SK-N-SH (cell line): Measurements from ENCODE around the gene LURAP1L. TPM values are rescaled to one million over a fixed set of nuclear protein-coding genes. Genes with fewer than 3 reads are reported as not detected.

ENCODE experiments used
- CTCF ChIA-PET: fragments of 300-600, 350-600 bp; formaldehyde crosslinking; extraction: SDS; loops from one replicate; lab custom pipeline; 2021; lab: Yijun Ruan, JAX
- POLR2A ChIA-PET: fragments of 350-600 bp; sonication (Branson Sonifier 250); formaldehyde crosslinking; extraction: SDS; loops from one replicate; lab custom pipeline; 2020; ENCODE audit warnings: antibody characterized with exemption, inconsistent platforms; lab: Yijun Ruan, JAX
- DNase-seq: peaks from one replicate; pipeline ENCODE4 v3.0.0; 2012
- H2AFZ ChIP-seq: fragments of 200-600 bp; sonication (generic); 2 replicates; pipeline ENCODE4 v1.8.1; 2016; ENCODE audit warnings: antibody characterized with exemption, mild to moderate bottlenecking, low read depth
- H3F3A ChIP-seq: fragments of 200-600 bp; sonication (generic); replicated peaks from 2 replicates; pipeline ENCODE3; 2016; ENCODE audit warnings: antibody characterized with exemption, mild to moderate bottlenecking; ENCODE audit not compliant: insufficient read depth
- H3K27ac ChIP-seq, 2 experiments: fragments of 200-500 bp in 1 of 2; fragments of 200-600 bp in 1 of 2; sonication (Bioruptor generic) in 1 of 2; sonication (generic), shearing (Covaris generic) in 1 of 2; 2 replicates each; pipeline versions ENCODE4 v1.5.1 to v1.6.1; 2014 to 2016; ENCODE audit warnings: low read depth in 2 of 2, inconsistent platforms in 1 of 2, low read length in 1 of 2, mild to moderate bottlenecking in 1 of 2, mixed read lengths in 1 of 2
- H3K27me3 ChIP-seq: fragments of 200-600 bp; sonication (generic), shearing (Covaris generic); 2 replicates; pipeline ENCODE4 v1.6.1; 2016; ENCODE audit warnings: mixed run types; ENCODE audit not compliant: insufficient read depth
- H3K36me3 ChIP-seq, 2 experiments: fragments of 200-500 bp in 1 of 2; fragments of 200-600 bp in 1 of 2; sonication (Bioruptor generic) in 1 of 2; sonication (generic) in 1 of 2; replicated peaks in 1 of 2; 2 replicates each; pipeline versions ENCODE3 to v1.5.1; 2014 to 2016; ENCODE audit warnings: low read length in 1 of 2, mild to moderate bottlenecking in 1 of 2; ENCODE audit not compliant: insufficient read depth in 2 of 2, control insufficient read depth in 1 of 2
- H3K4me1 ChIP-seq, 2 experiments: fragments of 200-500 bp in 1 of 2; fragments of 200-600 bp in 1 of 2; sonication (Bioruptor generic) in 1 of 2; sonication (generic), shearing (Covaris generic) in 1 of 2; 2 replicates each; pipeline versions ENCODE4 v1.5.1 to v1.6.1; 2014 to 2016; ENCODE audit warnings: low read depth in 1 of 2, low read length in 1 of 2, mixed run types in 1 of 2; ENCODE audit not compliant: insufficient read depth in 2 of 2, control insufficient read depth in 1 of 2
- H3K4me2 ChIP-seq: fragments of 200-600 bp; sonication (generic), shearing (Covaris generic); 2 replicates; pipeline ENCODE4 v1.6.1; 2017; ENCODE audit warnings: mixed run types
- H3K4me3 ChIP-seq, 2 experiments: fragments of 200-500 bp in 1 of 2; fragments of 200-600 bp in 1 of 2; sonication (Bioruptor generic) in 1 of 2; sonication (generic), shearing (Covaris generic) in 1 of 2; 2 replicates each; pipeline versions ENCODE4 v1.5.1 to v1.8.1; 2014 to 2016; ENCODE audit warnings: low read depth in 2 of 2, inconsistent platforms in 1 of 2, low read length in 1 of 2, mild to moderate bottlenecking in 1 of 2, mixed read lengths in 1 of 2, moderate library complexity in 1 of 2
- H3K79me2 ChIP-seq: fragments of 200-600 bp; sonication (generic); 2 replicates; pipeline ENCODE4 v1.8.1; 2017; ENCODE audit warnings: mild to moderate bottlenecking; ENCODE audit not compliant: insufficient read depth
- H3K9ac ChIP-seq: fragments of 200-600 bp; sonication (generic); 2 replicates; pipeline ENCODE4 v1.6.1; 2017; ENCODE audit warnings: mixed run types
- H3K9me2 ChIP-seq: fragments of 200-600 bp; sonication (generic); 2 replicates; pipeline ENCODE4 v1.6.1; 2017; ENCODE audit warnings: mixed run types
- H3K9me3 ChIP-seq: fragments of 200-600 bp; sonication (generic); 2 replicates; pipeline ENCODE4 v1.6.1; 2017; ENCODE audit warnings: mixed run types, mild to moderate bottlenecking, moderate library complexity
- H4K20me1 ChIP-seq: fragments of 200-600 bp; sonication (generic); 2 replicates; pipeline ENCODE4 v1.6.1; 2017; ENCODE audit warnings: mild to moderate bottlenecking, mixed run types; ENCODE audit not compliant: insufficient read depth
- CHD2 ChIP-seq: fragments of 150-350 bp; IDR thresholded peaks from 2 replicates; pipeline ENCODE4 v1.6.1; 2018; ENCODE audit warnings: low read length; ENCODE audit not compliant: partially characterized antibody
- FOXJ3 ChIP-seq: sonication (generic); formaldehyde crosslinking; IDR thresholded peaks from 2 replicates; pipeline ENCODE4 v1.5.1; 2020; ENCODE audit warnings: mild to moderate bottlenecking, missing genetic modification reagents
- FOXM1 ChIP-seq: IDR thresholded peaks from 2 replicates; pipeline ENCODE4 v1.4.0; 2012; ENCODE audit warnings: low read depth, mild to moderate bottlenecking
- GATA2 ChIP-seq: sonication (generic); formaldehyde crosslinking; IDR thresholded peaks from 2 replicates; pipeline ENCODE4 v1.5.0; 2020; ENCODE audit warnings: mild to moderate bottlenecking, missing genetic modification reagents
- IRF3 ChIP-seq: fragments of 150-350 bp; IDR thresholded peaks from 2 replicates; pipeline ENCODE4 v1.6.1; 2016; ENCODE audit warnings: mild to moderate bottlenecking, low read depth, low read length
- MEF2A ChIP-seq: IDR thresholded peaks from 2 replicates; pipeline ENCODE4 v1.4.0; 2012; ENCODE audit warnings: low read depth, borderline replicate concordance
- MXI1 ChIP-seq: IDR thresholded peaks from 2 replicates; pipeline ENCODE4 v1.6.1; 2012; ENCODE audit warnings: mild to moderate bottlenecking, low read depth, low read length, improper control_type of control experiment
- NFIC ChIP-seq: IDR thresholded peaks from 2 replicates; pipeline ENCODE4 v1.4.0; 2012; ENCODE audit warnings: borderline replicate concordance
- NRF1 ChIP-seq: IDR thresholded peaks from 2 replicates; pipeline ENCODE4 v1.6.1; 2012; ENCODE audit warnings: low read depth, mild to moderate bottlenecking, low read length
- POLR2AphosphoS5 ChIP-seq: IDR thresholded peaks from 2 replicates; pipeline ENCODE4 v1.6.1; 2012; ENCODE audit warnings: low read depth, low read length
- RCOR1 ChIP-seq: fragments of 150-350 bp; IDR thresholded peaks from 2 replicates; pipeline ENCODE4 v1.6.1; 2017; ENCODE audit warnings: antibody characterized with exemption, low read length
- REST ChIP-seq: IDR thresholded peaks from 2 replicates; pipeline ENCODE4 v1.6.1; 2012; ENCODE audit warnings: mild to moderate bottlenecking, low read depth, low read length, moderate library complexity
- RXRA ChIP-seq: IDR thresholded peaks from 2 replicates; pipeline ENCODE4 v1.4.0; 2012; ENCODE audit warnings: low read depth, mild to moderate bottlenecking, borderline replicate concordance
- SMC3 ChIP-seq: IDR thresholded peaks from 2 replicates; pipeline ENCODE4 v1.6.1; 2012; ENCODE audit warnings: low read depth, low read length, improper control_type of control experiment
- TCF12 ChIP-seq: IDR thresholded peaks from 2 replicates; pipeline ENCODE4 v1.4.0; 2012
- USF1 ChIP-seq: IDR thresholded peaks from 2 replicates; pipeline ENCODE4 v1.4.0; 2012; ENCODE audit warnings: low read depth, borderline replicate concordance
- YY1 ChIP-seq: IDR thresholded peaks from 2 replicates; pipeline ENCODE4 v1.4.0; 2012; ENCODE audit warnings: low read depth, mild to moderate bottlenecking
- WGBS: methylation state at CpG from one replicate; pipeline ENCODE4 v1.1.6; 2017; ENCODE audit warnings: low lambda C conversion rate; 5-methylcytosine and 5-hydroxymethylcytosine counted together
- polyA plus RNA-seq, 3 experiments: library from polyadenylated mRNA; depleted of rRNA; stranded (reverse); fragments of >200 nt; gene quantifications; 2 replicates each; pipeline ENCODE4 v1.2.3, GENCODE V29; 2012
- TF ChIP-seq, protein P1 (sequence below): IDR thresholded peaks from 2 replicates; pipeline ENCODE4 v1.4.0; 2012; ENCODE audit warnings: low read depth
- TF ChIP-seq, protein P2 (sequence below): fragments of 150-350 bp; IDR thresholded peaks from 2 replicates; pipeline ENCODE4 v1.6.1; 2017; ENCODE audit warnings: antibody characterized with exemption, low read length, low read depth, borderline replicate concordance

Gene LURAP1L
- polyA plus RNA-seq, 1 of the 3 experiments (the other 2 are of a cell fraction) = 3.4 TPM

DNA sequence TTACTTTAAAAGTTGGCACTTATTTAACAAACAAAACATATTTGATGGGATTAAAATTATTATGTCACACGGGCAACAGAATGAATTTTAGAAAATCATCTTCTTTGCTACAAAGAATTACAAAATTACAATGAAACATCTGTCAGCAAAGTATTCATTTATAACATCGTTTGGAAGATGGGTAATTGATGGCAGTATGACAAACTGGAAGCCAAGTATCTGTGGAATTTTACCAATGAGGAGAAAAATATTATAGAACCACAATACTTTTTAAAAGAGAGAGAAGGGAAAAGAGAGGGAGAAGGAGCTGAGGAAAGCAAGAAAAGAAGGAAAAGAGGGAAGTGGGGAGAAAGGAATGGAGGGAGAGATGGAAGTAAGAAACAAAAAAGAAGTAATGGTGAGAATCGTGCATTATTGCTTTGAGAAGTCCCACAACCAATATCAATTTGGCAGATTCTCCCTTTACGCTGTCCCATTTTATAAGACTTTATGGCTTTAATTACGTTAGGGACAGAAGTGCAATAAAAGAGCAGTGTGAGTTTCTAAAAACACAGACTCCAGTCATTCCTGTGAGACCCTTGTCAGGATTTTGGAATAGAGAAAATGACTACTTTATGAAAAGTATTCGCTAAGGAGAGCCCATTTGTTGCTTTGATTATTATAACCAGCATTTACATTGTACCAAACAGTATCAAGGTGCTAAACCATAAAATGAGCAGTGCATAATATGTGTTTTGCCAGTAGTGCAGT is 76.7 kb downstream of the LURAP1L start:
- Histone ChIP-seq H3K9ac (no peak overlapping the region), H3K36me3 (no peaks in the 10 kb centered on the region), H3K79me2 (no peaks in the 10 kb centered on the region), H3K4me3 (no peak overlapping the region), H3K9me2 (no peaks in the 10 kb centered on the region), H3F3A (no peaks in the 10 kb centered on the region), H3K27ac (no peak overlapping the region), H4K20me1 (no peaks in the 10 kb centered on the region), H2AFZ (no peak overlapping the region), H3K4me2 (no peak overlapping the region), H3K27me3 (no peaks in the 10 kb centered on the region), H3K9me3 (no peaks in the 10 kb centered on the region; the same call in 1 of the 2 replicates), H3K4me1 (no peaks in the 10 kb centered on the region)
- DNase-seq = no peak
- CTCF ChIA-PET = interaction anchor here (0.9 to 1.3 kb wide), 3 partner anchors 9 to 41 kb away, joined by 3 to 4 read pairs (median 3); no protein-coding TSS in a partner anchor
- POLR2A ChIA-PET = no interaction called here
- 67% methylated on average over 6 of the region's 6 CpGs for WGBS
- no peak for TF ChIP-seq USF1
- TF ChIP-seq GATA2 (CRISPR knock-in tag) = no peak
- no peak for TF ChIP-seq REST
- no peak for TF ChIP-seq TCF12
- TF ChIP-seq NRF1 = no peak
- TF ChIP-seq CHD2 = no peak
- TF ChIP-seq, protein P1, sequence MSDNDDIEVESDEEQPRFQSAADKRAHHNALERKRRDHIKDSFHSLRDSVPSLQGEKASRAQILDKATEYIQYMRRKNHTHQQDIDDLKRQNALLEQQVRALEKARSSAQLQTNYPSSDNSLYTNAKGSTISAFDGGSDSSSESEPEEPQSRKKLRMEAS = no peak
- TF ChIP-seq NFIC = no peak

DNA sequence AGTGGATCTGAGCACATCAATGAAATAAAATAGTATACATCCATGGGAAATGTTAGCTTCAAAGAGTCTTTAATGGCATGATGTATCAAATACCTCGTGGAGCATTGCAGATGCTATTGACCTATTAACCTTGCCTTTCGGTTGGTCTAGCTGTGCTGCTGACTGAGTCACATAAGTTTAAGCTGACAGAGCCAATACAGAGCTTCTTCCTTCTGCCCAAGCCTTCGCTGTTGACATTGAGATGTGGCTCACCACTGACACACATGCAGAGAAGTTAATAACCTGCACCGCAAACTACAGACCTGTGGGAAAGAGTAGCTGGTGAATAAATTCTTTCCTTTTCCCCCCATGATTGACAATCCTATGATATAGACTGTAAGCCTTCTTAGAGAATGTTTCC is 78.2 kb downstream of the LURAP1L start:
- H3K9me2 ChIP-seq = no peaks in the 10 kb centered on the region
- no peaks in the 10 kb centered on the region for H4K20me1 ChIP-seq
- no peaks in the 10 kb centered on the region for H3K4me1 ChIP-seq
- H3F3A ChIP-seq = no peaks in the 10 kb centered on the region
- ChIA-PET POLR2A (no interaction called here), CTCF (interaction anchor here (0.7 kb wide), 1 partner anchor 17 kb away, joined by 3 read pairs; no protein-coding TSS in a partner anchor)
- no peak overlapping the region for H2AFZ ChIP-seq
- no peaks in the 10 kb centered on the region for H3K27me3 ChIP-seq
- H3K9ac ChIP-seq = no peak overlapping the region
- H3K9me3 ChIP-seq = no peaks in the 10 kb centered on the region
- H3K4me2 ChIP-seq = no peak overlapping the region
- no peaks in the 10 kb centered on the region for H3K79me2 ChIP-seq
- no peaks in the 10 kb centered on the region for H3K36me3 ChIP-seq
- H3K27ac ChIP-seq = no peak overlapping the region
- no peak for DNase-seq
- no peak overlapping the region for H3K4me3 ChIP-seq
- WGBS = 40% methylated on average over 3 of the region's 4 CpGs
- TF ChIP-seq, protein P2, sequence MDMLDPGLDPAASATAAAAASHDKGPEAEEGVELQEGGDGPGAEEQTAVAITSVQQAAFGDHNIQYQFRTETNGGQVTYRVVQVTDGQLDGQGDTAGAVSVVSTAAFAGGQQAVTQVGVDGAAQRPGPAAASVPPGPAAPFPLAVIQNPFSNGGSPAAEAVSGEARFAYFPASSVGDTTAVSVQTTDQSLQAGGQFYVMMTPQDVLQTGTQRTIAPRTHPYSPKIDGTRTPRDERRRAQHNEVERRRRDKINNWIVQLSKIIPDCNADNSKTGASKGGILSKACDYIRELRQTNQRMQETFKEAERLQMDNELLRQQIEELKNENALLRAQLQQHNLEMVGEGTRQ = no peak
- TF ChIP-seq RXRA (no peak), FOXM1 (no peak), GATA2 (CRISPR knock-in tag) (no peak), TCF12 (no peak), RCOR1 (no peak), NRF1 (no peak), IRF3 (no peak), SMC3 (no peak), USF1 (no peak), POLR2AphosphoS5 (no peak), MXI1 (no peak), FOXJ3 (CRISPR knock-in tag) (no peak), MEF2A (no peak), YY1 (no peak)
- TF ChIP-seq, protein P1 = no peak
